Osteocyte (in vitro differentiated cells): ENCODE results near the gene ATP2C1. TPM values are rescaled to one million over a fixed set of nuclear protein-coding genes. Genes with fewer than 3 reads are reported as not detected.

Experiments
- DNase-seq: peaks from one replicate; pipeline ENCODE4 v3.0.0; 2021; ENCODE audit warnings: mixed read lengths; ENCODE audit not compliant: unreplicated experiment; ENCODE audit errors: extremely low spot score
- H3K27ac Mint-ChIP-seq: one replicate; pipeline ENCODE4 v1.8.0; 2021; ENCODE audit warnings: mild to moderate bottlenecking, mixed read lengths; ENCODE audit not compliant: unreplicated experiment
- H3K27me3 Mint-ChIP-seq: one replicate; pipeline ENCODE4 v1.8.0; 2021; ENCODE audit warnings: mixed read lengths; ENCODE audit not compliant: unreplicated experiment
- H3K36me3 Mint-ChIP-seq: one replicate; pipeline ENCODE4 v1.8.0; 2021; ENCODE audit warnings: mixed read lengths; ENCODE audit not compliant: unreplicated experiment
- H3K4me1 Mint-ChIP-seq: one replicate; pipeline ENCODE4 v1.8.0; 2021; ENCODE audit warnings: mixed read lengths; ENCODE audit not compliant: unreplicated experiment
- H3K4me3 Mint-ChIP-seq: one replicate; pipeline ENCODE4 v1.8.0; 2021; ENCODE audit warnings: mild to moderate bottlenecking, moderate library complexity, mixed read lengths; ENCODE audit not compliant: unreplicated experiment
- H3K9me3 Mint-ChIP-seq: one replicate; pipeline ENCODE4 v1.8.0; 2021; ENCODE audit warnings: mixed read lengths; ENCODE audit not compliant: unreplicated experiment
- total RNA-seq: library from RNA; stranded (reverse); gene quantifications from 2 replicates; pipeline ENCODE4 v1.2.1, GENCODE V29; 2021
- TF ChIP-seq, protein P1 (sequence below): fragments of 200-600 bp; sonication (generic); IDR thresholded peaks from 2 replicates; pipeline ENCODE4 v1.5.0; 2021; ENCODE audit warnings: antibody characterized with exemption, mild to moderate bottlenecking, moderate library complexity

The ATP2C1 gene
- total RNA-seq, 1 donor from 2014 or later = 68.3 TPM

DNA sequence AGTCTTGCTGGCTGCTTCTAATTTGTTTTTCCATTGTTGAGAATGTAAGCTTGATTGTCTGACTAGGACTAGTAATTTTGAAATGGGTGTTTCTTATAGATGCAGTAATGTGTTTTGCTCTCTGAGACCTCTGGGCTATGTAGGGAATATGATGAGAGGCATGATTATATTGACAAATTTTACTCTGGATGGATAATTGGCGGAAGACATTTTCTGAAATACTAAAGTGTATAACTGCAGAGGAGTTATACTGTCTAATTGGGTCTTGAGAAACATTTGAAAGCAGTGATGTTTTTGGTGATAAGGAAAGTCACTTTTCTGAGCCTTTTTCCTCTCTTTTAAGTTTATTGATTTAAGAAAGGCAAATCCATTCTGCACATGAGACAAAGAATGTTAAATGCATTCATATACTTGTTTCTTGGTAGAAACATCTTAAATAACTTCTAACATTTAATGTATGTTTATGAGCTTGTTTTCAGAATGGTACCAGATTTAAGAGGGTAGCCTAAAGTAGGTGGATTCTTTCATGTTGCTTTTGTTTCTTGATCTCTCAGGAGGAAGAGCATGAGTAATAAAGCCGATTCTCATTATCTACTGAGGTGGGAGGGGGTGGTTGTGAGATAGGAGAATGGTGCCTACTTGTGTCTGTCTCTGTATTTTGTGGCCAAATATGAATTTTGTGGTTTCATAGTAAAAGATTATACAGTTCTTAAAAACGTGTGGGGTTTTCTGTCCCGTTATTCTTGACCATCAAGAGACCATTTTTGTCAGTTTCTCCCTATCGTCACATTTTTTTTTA is 2.0 kb downstream of the ATP2C1 start:
- H3K36me3 Mint-ChIP-seq = no peaks in the 10 kb centered on the region
- H3K27me3 Mint-ChIP-seq = no peaks in the 10 kb centered on the region
- no peaks in the 10 kb centered on the region for H3K9me3 Mint-ChIP-seq
- H3K27ac Mint-ChIP-seq = peak overlapping the region; percentile 87
- TF ChIP-seq, protein P1, sequence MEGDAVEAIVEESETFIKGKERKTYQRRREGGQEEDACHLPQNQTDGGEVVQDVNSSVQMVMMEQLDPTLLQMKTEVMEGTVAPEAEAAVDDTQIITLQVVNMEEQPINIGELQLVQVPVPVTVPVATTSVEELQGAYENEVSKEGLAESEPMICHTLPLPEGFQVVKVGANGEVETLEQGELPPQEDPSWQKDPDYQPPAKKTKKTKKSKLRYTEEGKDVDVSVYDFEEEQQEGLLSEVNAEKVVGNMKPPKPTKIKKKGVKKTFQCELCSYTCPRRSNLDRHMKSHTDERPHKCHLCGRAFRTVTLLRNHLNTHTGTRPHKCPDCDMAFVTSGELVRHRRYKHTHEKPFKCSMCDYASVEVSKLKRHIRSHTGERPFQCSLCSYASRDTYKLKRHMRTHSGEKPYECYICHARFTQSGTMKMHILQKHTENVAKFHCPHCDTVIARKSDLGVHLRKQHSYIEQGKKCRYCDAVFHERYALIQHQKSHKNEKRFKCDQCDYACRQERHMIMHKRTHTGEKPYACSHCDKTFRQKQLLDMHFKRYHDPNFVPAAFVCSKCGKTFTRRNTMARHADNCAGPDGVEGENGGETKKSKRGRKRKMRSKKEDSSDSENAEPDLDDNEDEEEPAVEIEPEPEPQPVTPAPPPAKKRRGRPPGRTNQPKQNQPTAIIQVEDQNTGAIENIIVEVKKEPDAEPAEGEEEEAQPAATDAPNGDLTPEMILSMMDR = no peak
- H3K4me3 Mint-ChIP-seq = peak overlapping the region; percentile 95
- H3K4me1 Mint-ChIP-seq = peaks cover 37% of the 10 kb centered on the region
- DNase-seq = no peak

DNA sequence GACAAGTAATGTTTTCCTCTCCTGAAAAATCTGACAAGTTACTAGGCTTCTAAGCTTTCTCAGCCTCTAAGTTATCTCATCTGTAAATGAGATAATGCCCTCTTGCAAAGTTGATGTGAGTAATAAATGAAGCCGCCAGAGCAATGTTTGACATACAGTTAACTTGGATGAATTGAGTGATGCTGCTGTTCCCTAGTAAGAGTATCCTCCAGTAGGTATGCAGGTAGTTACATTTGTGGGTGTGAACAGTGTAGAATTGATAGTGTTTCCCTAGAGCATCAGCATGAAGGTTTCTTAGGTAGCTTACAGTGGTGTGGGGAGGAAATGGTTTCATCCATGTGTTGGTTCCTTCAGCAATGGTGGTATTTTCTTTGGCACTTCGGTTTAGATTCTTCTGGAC is 3.4 kb downstream of the ATP2C1 start:
- H3K36me3 Mint-ChIP-seq = no peaks in the 10 kb centered on the region
- no peak overlapping the region for H3K27ac Mint-ChIP-seq
- peaks cover 45% of the 10 kb centered on the region for H3K4me1 Mint-ChIP-seq
- no peak for DNase-seq
- TF ChIP-seq, protein P1 = no peak
- no peaks in the 10 kb centered on the region for H3K27me3 Mint-ChIP-seq
- no peak overlapping the region for H3K4me3 Mint-ChIP-seq
- H3K9me3 Mint-ChIP-seq = no peaks in the 10 kb centered on the region

DNA sequence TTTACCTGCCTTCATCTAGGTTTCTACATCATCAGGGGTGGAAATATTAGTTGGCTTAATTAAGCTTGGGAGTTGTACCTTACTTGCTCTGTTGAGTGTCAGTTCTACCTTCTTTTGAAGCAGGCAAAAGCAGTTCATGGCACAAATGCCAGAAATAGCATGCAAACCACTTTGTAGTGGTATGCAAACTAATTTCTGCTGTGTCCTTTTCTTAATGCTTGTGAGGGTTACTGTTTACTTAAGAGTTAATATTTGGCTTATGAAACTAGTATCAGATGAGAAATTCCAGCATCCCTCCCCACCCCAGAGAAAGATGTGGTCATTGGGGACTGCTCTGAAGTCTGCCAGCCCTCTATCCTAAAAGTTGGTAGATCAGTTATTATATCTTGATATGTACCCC is 7.1 kb downstream of the ATP2C1 start:
- Mint-ChIP-seq H3K27ac (no peak overlapping the region), H3K4me1 (peaks cover 38% of the 10 kb centered on the region), H3K4me3 (no peak overlapping the region), H3K36me3 (no peaks in the 10 kb centered on the region), H3K9me3 (no peaks in the 10 kb centered on the region), H3K27me3 (no peaks in the 10 kb centered on the region)
- DNase-seq = no peak
- TF ChIP-seq, protein P1 = no peak

DNA sequence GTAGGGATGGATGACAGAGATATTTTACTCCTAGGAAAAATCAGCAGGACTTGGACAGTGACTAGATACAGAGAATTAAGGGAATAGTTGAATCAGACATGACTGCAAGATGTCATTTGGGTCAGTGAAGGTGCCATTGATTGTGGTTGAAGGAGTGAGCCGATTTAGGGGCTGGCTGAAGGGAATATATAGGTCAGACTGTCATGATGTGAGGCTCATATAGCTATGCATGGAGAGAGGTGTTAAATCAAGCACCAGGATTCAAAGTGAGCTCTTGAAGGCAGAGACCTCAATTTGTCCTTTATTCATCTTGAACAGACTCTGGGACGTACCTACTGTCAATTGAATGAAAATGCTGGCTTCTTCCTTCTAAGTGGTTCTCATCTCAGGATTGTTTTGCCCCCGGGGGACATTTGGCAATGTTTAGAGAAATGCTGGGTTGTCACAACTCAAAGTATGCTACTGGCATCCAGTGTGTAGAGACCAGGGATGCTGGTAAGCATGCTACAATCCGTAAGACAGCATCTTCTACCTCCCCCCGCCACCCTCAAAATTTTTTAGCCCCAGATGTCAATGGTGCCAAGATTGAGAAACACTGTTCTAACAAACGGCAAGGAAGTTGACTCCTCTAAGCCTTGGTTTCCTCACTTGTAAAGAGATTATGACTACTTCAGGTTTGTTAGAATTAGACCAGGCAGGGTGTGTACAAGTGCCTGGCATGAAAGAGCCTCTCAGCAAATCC is 7.8 kb downstream of the ATP2C1 start:
- no peak overlapping the region for H3K4me3 Mint-ChIP-seq
- no peaks in the 10 kb centered on the region for H3K9me3 Mint-ChIP-seq
- H3K27me3 Mint-ChIP-seq = no peaks in the 10 kb centered on the region
- peaks cover 38% of the 10 kb centered on the region for H3K4me1 Mint-ChIP-seq
- TF ChIP-seq, protein P1 = no peak
- DNase-seq = no peak
- no peaks in the 10 kb centered on the region for H3K36me3 Mint-ChIP-seq
- H3K27ac Mint-ChIP-seq = no peak overlapping the region

DNA sequence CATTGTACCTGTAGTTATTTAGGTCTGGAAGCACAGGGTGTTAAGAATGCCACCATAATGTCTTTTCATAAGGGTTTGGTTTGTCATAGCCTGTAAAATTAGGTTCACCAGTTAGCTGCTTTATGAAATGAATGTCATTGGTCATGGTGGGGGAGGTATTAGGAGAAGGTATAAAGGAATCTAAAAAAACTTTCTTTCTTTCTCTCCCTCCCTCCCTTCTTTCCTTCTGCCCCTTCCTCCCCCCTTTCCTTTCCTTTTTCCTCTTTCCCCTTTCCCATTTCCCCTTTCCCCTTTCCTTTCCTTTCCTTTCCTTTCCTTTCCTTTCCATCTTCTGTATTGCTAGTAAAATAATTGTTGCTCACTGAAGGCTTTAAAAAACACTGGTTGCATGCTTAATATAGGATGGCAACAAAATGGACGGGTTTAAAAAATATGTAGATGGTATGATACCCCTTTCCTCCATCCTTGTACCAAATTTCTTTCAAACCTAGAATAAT is 9.6 kb downstream of the ATP2C1 start:
- DNase-seq = no peak
- no peaks in the 10 kb centered on the region for H3K36me3 Mint-ChIP-seq
- TF ChIP-seq, protein P1 = no peak

More for the DNA sequence above, 9.6 kb downstream of the ATP2C1 start:
- H3K9me3 Mint-ChIP-seq = no peaks in the 10 kb centered on the region
- no peak overlapping the region for H3K4me3 Mint-ChIP-seq
- H3K27me3 Mint-ChIP-seq = no peaks in the 10 kb centered on the region
- no peak overlapping the region for H3K27ac Mint-ChIP-seq
- H3K4me1 Mint-ChIP-seq = peaks cover 42% of the 10 kb centered on the region
